H1 (cell line): Measurements from ENCODE around the gene TRIM40. TPM values are rescaled to one million over a fixed set of nuclear protein-coding genes. Genes with fewer than 3 reads are reported as not detected.

Experiments
- KDM4A ChIP-seq: IDR thresholded peaks from one replicate; pipeline ENCODE4 v1.7.1; 2012; ENCODE audit warnings: low read depth, mild to moderate bottlenecking, moderate library complexity, low read length, inconsistent platforms; ENCODE audit not compliant: severe bottlenecking
- RAD21 ChIP-seq, 2 experiments: IDR thresholded peaks in 1 of 2; conservative IDR thresholded peaks in 1 of 2; 2 replicates each; pipeline ENCODE4 v1.6.1; 2011; ENCODE audit warnings: low read depth in 2 of 2, low read length in 2 of 2, improper control_type of control experiment in 1 of 2, inconsistent platforms in 1 of 2, mild to moderate bottlenecking in 1 of 2, moderate library complexity in 1 of 2
- RNF2 ChIP-seq: fragments of 200-900, 300-1000 bp; sonication (generic); IDR thresholded peaks from 2 replicates; pipeline ENCODE4 v1.7.1; 2016; ENCODE audit warnings: borderline replicate concordance, low read depth, mild to moderate bottlenecking, antibody characterized with exemption, low read length; ENCODE audit not compliant: poor library complexity, severe bottlenecking; ENCODE audit errors: missing control alignments
- SIN3A ChIP-seq, 2 experiments: IDR thresholded peaks in 1 of 2; conservative IDR thresholded peaks in 1 of 2; 2 replicates each; pipeline ENCODE4 v1.6.1; 2011 to 2012; ENCODE audit warnings: low read length in 2 of 2, improper control_type of control experiment in 1 of 2, low read depth in 1 of 2, mild to moderate bottlenecking in 1 of 2
- polyA plus RNA-seq, 7 experiments: library from polyadenylated mRNA; depleted of rRNA in 3 of 7; stranded (reverse) in 5 of 7; unstranded in 2 of 7; fragments of >200 nt in 5 of 7; fragments of 200-250 nt in 2 of 7; gene quantifications; 1 replicate in 5 of 7; 2 replicates in 1 of 7; 4 replicates in 1 of 7; pipeline versions ENCODE4 v1.2.1 to v1.2.3, GENCODE V29; 2011 to 2013; ENCODE audit warnings: missing spikeins in 2 of 7, mixed read lengths in 2 of 7
- total RNA-seq: library from RNA; stranded (reverse); fragmentation: NEBNext Ultra II Directional; extraction: Animal tissue kit (Norgen Biotek cat#: 25700); gene quantifications from 2 replicates; pipeline ENCODE4 v1.2.1, GENCODE V29; 2021

TRIM40 gene
- total and polyA plus RNA-seq, 2 of the 8 experiments (the other 6 are each of a cell fraction or from before 2014, with no cell fraction given): not detected

DNA sequence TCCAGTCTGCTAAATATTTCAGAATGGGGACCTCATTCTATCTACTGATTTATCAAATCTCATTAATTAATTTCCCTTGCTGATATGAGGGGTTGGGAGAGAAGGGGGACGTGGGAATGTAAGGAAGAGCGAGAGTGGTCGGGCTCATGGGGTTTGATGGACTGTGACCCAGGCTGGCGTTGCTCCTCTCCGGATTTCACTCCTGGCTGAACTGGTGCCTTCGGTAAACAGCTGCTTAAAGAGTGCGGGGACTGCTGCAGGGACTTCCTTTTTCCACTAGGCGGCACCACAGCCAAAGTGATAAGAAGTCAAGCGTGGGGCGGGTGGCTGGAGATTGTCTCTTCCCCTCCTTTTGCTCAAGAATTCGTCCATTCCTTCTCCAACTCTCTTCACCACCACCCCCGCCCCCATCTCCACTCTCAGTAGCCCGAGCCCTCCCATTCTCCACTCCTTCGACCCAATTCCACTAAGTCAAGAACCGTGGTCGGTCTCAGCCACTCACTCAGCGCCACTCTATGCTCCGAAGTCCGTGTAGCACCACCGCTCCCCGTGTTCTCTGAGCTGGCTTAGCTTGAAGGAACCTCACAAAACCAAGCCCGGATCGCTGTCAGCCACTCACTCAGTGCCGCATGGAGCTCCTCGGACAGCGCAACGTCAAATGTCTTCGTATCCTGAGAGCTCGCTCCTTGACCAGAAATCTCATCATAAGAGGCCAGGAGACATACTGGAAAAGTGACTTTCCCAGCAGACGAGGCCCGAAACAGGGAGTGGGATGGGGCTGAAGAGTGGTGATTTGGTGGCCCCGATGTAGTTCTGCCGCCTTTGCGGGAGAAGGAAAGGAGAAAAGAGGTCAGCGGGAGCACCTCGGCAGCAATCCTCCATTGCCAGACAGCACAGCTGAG lies 32.7 kb upstream of the TRIM40 start (continued):
- TF ChIP-seq KDM4A (peak; percentile 92), SIN3A (conservative IDR thresholded peaks at IDR 0.05 in 1 of 2, IDR thresholded peaks at IDR 0.05 in 1 of 2; ENCODE audit: low read depth in 1 of 2, low read length in 2 of 2) (peak; percentile 51 to 70; a peak in 2 of 4 replicates), RNF2 (no peak), RAD21 (IDR thresholded peaks at IDR 0.05 in 1 of 2, conservative IDR thresholded peaks at IDR 0.05 in 1 of 2; ENCODE audit: low read depth in 2 of 2, low read length in 2 of 2) (peak; percentile 90 to 92)
